Right renal cortex interstitium (tissue), 3 donors: ENCODE results near the gene RAET1G. TPM values are rescaled to one million over a fixed set of nuclear protein-coding genes. Genes with fewer than 3 reads are reported as not detected.
"Not testable (repeated sequence)": the region's sequence is repeated elsewhere in the genome, so short reads cannot be mapped to it uniquely, and the experiment has no call there.

Experiments used
- DNase-seq, 3 donors: peaks; one replicate each; pipeline ENCODE4 v3.0.0-alpha.2; 2013; ENCODE audit warnings: low read depth in 3 of 3, low spot score in 2 of 3
- polyA plus RNA-seq, 3 donors: library from polyadenylated mRNA; unstranded; fragments of 120-200 nt; gene quantifications; one replicate each; pipeline ENCODE4 v1.2.1, GENCODE V29; 2013; ENCODE audit not compliant: insufficient read length in 3 of 3

The RAET1G gene
- polyA plus RNA-seq, 3 donors, result 0.75 to 1.9 (median 1.5) TPM

DNA sequence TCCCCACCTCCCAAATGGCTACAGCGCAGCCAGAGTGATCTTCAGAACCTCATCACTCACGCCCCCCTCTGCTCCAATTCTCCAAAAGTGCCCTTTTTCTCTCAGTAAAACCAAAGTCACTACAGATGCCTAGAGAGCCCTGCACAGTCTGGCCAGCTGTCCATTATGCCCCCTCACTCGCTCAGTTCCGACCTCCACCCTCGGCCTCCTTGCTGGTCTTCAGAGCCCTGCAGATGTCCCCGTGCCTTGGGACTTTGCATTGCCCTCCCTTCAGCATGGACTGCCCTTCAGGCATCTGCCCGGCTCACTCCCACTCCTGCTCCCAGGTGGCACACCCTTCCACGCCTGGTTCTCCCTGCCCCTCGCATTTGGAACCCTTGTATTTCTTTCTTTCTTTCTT lies 24.0 kb downstream of the RAET1G start:
- DNase-seq, result no peak

DNA sequence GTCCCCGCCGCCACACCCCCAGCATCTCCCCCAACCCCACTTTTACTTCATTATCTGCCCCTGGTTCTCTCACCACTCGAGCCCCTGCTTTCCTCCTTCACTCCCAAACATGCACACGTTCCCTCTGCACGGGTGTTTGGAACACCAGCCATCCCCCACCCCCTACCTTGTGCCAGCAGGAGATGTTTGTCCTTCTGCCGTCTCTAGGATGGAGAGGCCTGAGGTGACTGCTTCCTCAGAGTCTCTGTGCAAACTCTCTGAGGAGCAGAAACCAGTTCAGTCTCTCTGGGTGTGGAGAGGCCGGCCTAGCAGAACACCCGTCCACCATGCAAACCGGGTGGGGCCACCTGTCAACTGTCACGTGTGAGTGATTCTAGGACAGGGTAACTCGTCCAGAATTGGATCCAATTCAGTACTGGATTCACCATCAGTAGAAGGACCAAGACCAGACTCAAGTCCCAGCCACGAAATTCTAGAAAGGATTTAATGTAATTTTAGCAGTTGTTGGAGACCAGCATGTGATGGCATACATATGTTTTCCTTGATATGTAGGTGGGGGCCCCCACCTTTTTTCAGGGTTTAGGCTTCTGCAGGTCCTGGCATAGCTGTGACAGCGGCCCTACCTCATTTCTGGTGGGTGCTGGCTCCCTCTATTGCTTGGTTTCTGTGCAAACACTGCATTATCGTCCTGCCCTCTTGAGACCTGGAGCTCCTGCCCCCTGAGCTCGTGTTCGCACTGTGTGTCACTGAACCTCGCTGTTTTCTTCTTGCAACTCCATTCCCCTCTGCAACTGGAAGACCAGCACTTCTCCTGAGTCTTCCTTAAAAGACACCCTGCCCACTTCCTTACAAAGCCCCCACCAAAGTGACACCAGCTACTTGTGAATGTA lies 24.8 kb downstream of the RAET1G start, which contains the start of gene RAET1E:
RAET1E (minus strand) TSS at position 259 of the 890 bp plus-strand sequence. CDS start 7,212 bp downstream, outside the sequence.
- no peak for DNase-seq

DNA sequence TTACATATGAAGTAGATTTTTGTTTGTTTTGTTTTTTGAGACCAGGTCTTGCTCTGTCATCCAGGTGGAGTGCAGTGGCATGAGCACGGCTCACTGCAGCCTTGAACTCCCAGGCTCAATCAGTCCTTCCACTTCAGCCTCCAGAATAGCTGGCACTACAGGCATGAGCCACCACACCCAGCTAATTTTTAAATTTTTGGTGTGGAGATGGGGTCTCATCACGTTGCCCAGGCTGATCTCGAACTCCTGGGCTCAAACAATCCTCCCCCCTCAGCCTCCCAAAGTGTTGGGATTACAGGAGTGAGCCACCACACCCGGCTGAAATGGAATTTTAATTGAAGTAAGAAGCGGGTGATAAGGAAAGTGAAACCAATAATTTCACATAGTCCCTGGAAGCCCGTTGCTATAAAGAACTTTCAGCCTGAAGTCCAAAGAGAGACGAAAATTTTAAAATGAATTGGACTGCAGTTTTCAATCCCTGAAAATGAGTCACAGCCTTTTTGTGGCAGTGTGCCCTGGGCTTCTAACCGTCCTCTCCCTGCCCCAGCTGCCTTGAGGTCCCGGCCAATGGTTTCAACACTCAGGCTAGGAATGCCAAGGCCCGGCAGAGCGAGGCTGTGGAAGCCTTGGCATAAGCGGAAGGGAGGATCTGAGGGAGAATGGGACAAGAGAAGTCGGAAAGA lies 25.8 kb downstream of the RAET1G start:
- no peak for DNase-seq

- DNase-seq, result no peak
Measured at GRCh38 chr6:149896491-149896890, 26.4 kb downstream of the RAET1G start.

- no peak for DNase-seq
Measured at GRCh38 chr6:149895833-149896271, 27.1 kb downstream of the RAET1G start.

GRCh38 chr6:149895048-149895590 lies 27.8 kb downstream of the RAET1G start:
- DNase-seq, result no peak

DNA sequence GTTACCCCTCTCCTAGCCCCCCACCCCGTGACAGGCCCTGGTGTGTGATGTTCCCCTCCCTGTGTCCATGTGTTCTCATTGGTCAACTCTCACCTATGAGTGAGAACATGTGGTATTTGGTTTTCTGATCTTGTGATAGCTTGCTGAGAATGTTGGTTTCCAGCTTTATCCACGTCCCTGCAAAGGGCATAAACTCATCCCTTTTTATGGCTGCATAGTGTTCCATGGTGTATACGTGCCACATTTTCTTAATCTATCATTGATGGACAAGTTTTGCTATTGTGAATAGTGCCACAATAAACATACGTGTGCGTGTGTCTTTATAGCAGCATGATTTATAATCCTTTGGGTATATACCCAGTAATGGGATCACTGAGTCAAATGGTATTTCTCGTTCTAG lies 31.1 kb downstream of the RAET1G start:
- not testable (repeated sequence) for DNase-seq

DNA sequence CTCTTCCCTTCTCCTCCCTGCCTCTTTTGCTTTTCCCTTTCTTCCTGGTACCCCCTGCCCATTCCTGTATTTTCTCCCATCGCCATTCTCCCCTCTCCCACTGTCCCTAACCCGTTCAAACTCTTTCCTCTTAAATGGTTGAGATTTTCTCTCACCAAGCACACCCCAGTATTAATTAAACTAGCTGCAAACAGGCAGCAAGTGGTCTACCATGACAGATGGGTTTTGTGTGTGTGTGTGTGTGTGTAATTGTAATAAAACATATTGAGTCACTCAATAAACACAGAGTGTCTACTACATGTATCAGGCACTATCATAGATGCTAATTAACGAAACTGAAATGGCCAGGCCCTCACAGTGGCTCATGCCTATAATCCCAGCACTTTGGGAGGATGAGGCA lies 31.7 kb downstream of the RAET1G start:
- DNase-seq, result no peak

- DNase-seq, result no peak
Measured at GRCh38 chr6:149890629-149891045, 32.3 kb downstream of the RAET1G start.

DNA sequence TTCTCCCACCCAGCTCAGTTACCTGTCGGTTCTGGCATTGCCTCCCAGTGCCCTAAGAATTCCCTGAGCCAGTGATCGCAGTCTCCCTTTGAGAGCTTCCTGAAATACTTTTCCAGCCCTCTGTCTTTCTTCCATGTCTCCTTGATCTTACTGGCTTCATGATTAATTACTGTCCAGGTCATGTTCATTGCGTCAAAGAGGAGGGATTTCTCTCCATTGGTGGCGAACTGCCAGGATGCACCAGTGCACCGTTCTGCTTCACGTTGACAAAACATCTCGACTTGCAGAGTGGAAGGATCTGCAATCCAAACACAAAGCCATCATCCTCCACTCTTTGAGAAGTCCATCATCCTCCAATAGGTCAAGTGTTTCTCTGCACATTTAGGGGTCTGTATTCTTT lies 33.6 kb downstream of the RAET1G start:
- no peak for DNase-seq

DNA sequence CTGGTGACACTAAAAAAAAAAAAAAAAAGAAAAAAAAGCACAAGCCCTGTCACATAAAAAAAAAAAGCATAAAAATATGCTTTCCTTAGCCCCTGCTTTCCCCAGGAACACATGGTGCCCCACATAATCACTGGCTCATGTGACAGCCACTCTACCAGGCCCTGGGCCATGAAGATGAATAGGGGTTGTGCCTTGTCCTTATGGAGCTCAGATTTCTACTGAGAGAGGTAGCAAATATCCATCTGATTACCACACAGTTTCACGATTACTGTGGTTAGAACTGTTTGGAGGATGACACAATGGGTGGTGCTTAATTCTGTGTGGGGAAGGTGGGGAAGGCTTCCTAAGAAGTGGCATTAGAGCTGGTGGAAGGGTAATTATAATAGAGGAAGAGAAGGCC lies 34.3 kb downstream of the RAET1G start:
- no peak for DNase-seq

DNA sequence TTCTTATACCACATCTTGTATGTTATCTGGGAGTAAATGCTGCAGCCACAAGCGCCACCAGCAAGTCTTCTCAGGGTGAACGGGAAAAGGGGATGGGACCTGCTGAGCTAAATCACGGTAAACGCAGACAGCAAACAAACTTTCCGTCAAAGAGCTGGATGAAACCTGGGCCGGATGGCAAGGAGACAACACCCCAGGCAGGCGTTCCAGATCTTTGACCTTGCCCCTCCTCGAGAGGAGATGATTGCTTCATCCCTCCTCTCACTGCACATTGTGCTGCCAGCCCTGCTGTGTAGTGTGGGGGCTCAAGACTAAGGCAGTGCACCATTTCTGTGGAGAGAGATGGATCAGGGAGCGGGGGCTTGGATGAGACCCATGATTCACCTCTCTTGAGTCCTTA lies 34.8 kb downstream of the RAET1G start:
- no peak for DNase-seq

DNA sequence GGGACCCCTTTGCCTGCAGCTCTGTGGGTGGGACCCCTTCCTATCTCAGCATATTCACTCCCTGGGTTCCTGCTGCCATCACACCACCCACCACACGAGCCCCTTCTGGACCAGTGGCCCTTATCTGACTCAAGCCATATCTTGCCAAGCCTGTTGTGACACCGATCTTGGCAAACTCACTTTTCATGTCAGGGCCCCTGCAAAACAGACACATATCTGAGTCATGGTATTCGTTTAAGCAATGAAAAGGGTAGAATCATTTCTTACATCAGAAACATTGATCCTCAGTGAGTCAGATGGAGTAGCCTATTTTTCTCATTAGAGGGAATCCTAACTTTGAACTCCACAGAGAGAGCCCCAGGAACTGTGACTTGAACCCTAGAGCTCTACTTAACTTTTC lies 35.6 kb downstream of the RAET1G start:
- DNase-seq, result no peak

DNA sequence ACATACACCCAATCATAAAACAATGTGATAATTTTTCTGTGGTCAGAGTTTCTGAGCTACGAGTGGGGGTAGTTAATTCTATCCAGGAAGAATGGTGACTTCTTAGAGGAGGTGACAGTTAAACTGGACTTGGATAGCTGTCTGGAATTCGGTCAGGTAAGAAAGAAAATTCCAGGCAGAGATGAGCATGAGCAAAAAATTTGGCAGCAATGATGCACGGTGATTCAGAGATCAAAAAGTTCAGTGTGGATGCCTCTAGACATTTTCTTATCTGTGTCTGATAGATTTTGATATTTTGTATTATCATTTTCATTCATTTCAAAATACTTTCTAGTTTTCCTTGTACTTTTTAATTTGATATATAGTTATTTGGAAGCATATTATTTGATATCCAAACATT lies 37.0 kb downstream of the RAET1G start:
- DNase-seq, result no peak

- no peak for DNase-seq
Measured at GRCh38 chr6:149884617-149885016, 38.3 kb downstream of the RAET1G start.

DNA sequence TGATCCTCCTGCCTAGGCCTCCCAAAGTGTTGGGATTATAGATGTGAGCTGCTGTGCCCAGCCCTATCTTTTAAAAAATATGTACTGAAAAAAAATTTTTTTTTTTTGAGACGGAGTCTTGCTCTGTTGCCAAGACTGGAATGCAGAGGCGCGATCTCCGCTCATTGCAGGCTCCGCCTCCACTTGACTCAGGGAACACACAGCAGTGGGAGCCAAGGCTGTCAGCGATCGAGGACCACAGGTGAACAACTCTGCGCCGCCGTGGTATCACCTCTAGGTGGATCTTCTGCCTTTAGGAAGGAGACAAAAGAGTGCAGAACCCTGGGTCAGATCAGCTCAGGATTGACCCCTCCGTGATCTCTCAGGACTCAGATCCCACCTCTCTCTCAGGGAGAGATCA lies 38.7 kb downstream of the RAET1G start:
- DNase-seq, result no peak

DNA sequence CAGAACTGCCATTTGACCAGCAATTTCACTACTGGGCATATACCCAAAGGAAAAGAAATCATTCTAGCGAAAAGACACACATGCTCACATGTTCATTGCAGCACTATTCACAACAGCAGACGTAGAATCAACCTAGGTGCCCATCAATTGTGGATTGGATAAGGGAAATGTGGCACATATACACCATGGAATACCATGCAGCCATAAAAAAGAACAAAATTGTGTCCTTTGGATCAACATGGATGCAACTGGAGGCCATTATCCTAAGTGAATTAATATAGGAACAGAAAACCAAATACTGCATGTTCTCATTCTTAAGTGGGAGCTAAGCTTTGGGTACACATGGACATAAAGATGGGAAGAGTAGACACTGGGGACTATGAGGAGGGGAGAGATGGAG lies 41.1 kb downstream of the RAET1G start:
- DNase-seq, result no peak

DNA sequence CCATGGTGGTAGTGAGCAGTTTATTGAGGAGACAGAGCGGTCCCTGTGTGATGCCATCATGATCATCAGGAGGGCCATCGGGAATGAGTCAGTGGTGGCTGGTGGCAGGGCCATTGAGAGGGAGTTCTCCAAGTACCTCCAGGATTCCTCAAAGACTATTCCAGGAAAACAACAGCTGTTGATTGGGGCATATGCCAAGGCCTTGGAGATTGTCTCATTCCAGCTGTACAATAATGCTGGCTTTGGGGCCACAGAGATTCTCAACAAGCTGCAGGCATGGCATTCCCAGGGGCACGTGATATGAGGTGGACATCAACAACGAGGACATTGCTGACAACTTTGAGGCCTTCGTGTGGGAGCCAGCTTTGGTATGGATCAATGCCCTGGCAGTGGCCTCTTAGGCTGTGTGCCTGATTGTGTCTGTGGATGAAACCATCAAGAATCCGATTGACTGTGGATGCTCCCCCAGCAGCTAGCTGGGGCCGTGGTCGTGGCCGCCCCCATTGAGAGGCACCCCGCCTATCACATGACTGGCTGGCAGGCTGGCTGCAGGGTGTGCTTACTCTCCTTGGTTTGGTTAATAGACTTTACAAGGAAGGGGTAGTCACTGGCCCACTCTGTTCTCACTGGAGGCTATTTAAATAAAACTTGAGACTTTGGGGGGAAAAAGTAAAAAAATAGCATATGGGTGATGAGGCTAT lies 41.7 kb downstream of the RAET1G start:
- DNase-seq, result no peak

- DNase-seq, result no peak
Measured at GRCh38 chr6:149877659-149878058, 45.3 kb downstream of the RAET1G start.

- no peak for DNase-seq
Measured at GRCh38 chr6:149876241-149876933, 46.5 kb downstream of the RAET1G start.
